Left ventricle myocardium superior (tissue), 1 donor: ENCODE results near the gene ATF7IP. TPM values are rescaled to one million over a fixed set of nuclear protein-coding genes. Genes with fewer than 3 reads are reported as not detected.

Source experiments
- ATAC-seq: fragments of 200-7000 bp; cut with Tn5 transposase; one replicate; pipeline ENCODE4 v1.9.1; 2020; ENCODE audit warnings: mild to moderate bottlenecking, moderate library complexity
- DNase-seq: peaks from one replicate; pipeline ENCODE4 v3.0.0-alpha.2; 2020
- intact Hi-C: fragments of 100-400 bp; cut with micrococcal nuclease; formaldehyde crosslinking; loops from one replicate; pipeline ENCODE4 v1.11.0; 2022
- total RNA-seq: library from RNA; stranded (reverse); fragmentation: NEBNext Ultra II Directional; extraction: Animal tissue kit (Norgen Biotek cat#: 25700); gene quantifications from one replicate; pipeline ENCODE4 v1.2.1, GENCODE V29; 2021
- donor health status: DM: no; HTN: yes; CAD: no; lungs with severe emphysema.

Gene ATF7IP
- total RNA-seq, 1 donor from 2014 or later = 58.5 TPM

- no peak for ATAC-seq
- intact Hi-C loops = no loop called here
- no peak for DNase-seq
These were observed 87.4 kb downstream of the ATF7IP start for GRCh38 chr12:14452865-14453264.

GRCh38 chr12:14454098-14454907 is 88.8 kb downstream of the ATF7IP start:
- DNase-seq (no peak), ATAC-seq (peak; percentile 12)
- intact Hi-C loops = no loop called here

GRCh38 chr12:14460212-14460841 is 94.8 kb downstream of the ATF7IP start:
- no peak for DNase-seq
- ATAC-seq = no peak
- intact Hi-C loops = no loop called here

GRCh38 chr12:14471497-14471896 is 106.0 kb downstream of the ATF7IP start:
- DNase-seq = no peak
- no peak for ATAC-seq
- intact Hi-C loops = no loop called here

- DNase-seq (no peak), ATAC-seq (no peak)
- intact Hi-C loops = no loop called here
These were observed 108.3 kb downstream of the ATF7IP start for GRCh38 chr12:14473707-14474287.

- no peak for ATAC-seq
- intact Hi-C loops = no loop called here
- no peak for DNase-seq
These were observed 113.5 kb downstream of the ATF7IP start for GRCh38 chr12:14479004-14479403.

- ATAC-seq (no peak), DNase-seq (no peak)
- intact Hi-C loops = no loop called here
These were observed 115.7 kb downstream of the ATF7IP start for GRCh38 chr12:14481201-14481600.

GRCh38 chr12:14482361-14482760 is 116.9 kb downstream of the ATF7IP start:
- DNase-seq (no peak), ATAC-seq (no peak)
- intact Hi-C loops = no loop called here

- DNase-seq (no peak), ATAC-seq (no peak)
- intact Hi-C loops = no loop called here
These were observed 117.4 kb downstream of the ATF7IP start for GRCh38 chr12:14482886-14483285.

GRCh38 chr12:14495326-14495725 is 129.8 kb downstream of the ATF7IP start:
- intact Hi-C loops = no loop called here

GRCh38 chr12:14505626-14506596 is 140.4 kb downstream of the ATF7IP start:
- DNase-seq = no peak
- intact Hi-C loops = no loop called here
- ATAC-seq = no peak

More at GRCh38 chr12:14495326-14495725, 129.8 kb downstream of the ATF7IP start:
- peak; percentile 57 for ATAC-seq
- no peak for DNase-seq

GRCh38 chr12:14510574-14510973 is 145.1 kb downstream of the ATF7IP start:
- no peak for ATAC-seq
- DNase-seq = no peak
- intact Hi-C loops = loop anchor here (5.0 kb wide), 1 partner anchor 107 kb away; no protein-coding TSS in a partner anchor

GRCh38 chr12:14514154-14514842 is 148.8 kb downstream of the ATF7IP start:
- DNase-seq (no peak), ATAC-seq (peak; percentile 75)
- intact Hi-C loops = loop anchor here (5.0 kb wide), 1 partner anchor 103 kb away; no protein-coding TSS in a partner anchor

- DNase-seq (no peak), ATAC-seq (no peak)
- intact Hi-C loops = loop anchor here (5.0 kb wide), 1 partner anchor 102 kb away; no protein-coding TSS in a partner anchor
These were observed 149.5 kb downstream of the ATF7IP start for GRCh38 chr12:14514946-14515345.

GRCh38 chr12:14521822-14522221 is 156.3 kb downstream of the ATF7IP start:
- ATAC-seq (no peak), DNase-seq (no peak)
- intact Hi-C loops = no loop called here

- ATAC-seq (no peak), DNase-seq (no peak)
- intact Hi-C loops = no loop called here
These were observed 160.5 kb downstream of the ATF7IP start for GRCh38 chr12:14525964-14526363.

GRCh38 chr12:14532152-14532551 is 166.7 kb downstream of the ATF7IP start:
- intact Hi-C loops = no loop called here
- no peak for DNase-seq
- ATAC-seq = no peak

- DNase-seq (no peak), ATAC-seq (no peak)
- intact Hi-C loops = no loop called here
These were observed 171.6 kb downstream of the ATF7IP start for GRCh38 chr12:14537088-14537487.
